ENCODE data around the gene PHF14. TPM values are rescaled to one million over a fixed set of nuclear protein-coding genes. Genes with fewer than 3 reads are reported as not detected.

The PHF14 gene
- polyA plus RNA-seq, 1 donor from 2014 or later, result 139 TPM

GRCh38 chr7:11203683-11204082 lies 230.0 kb downstream of the PHF14 start:
- no peaks in the 10 kb centered on the region for H3K36me3 ChIP-seq (ENCODE audit: insufficient read depth, low read length)
- no peaks in the 10 kb centered on the region for H3K9me2 ChIP-seq (ENCODE audit: insufficient read depth, low read length)
- H3F3A ChIP-seq (ENCODE audit: insufficient read depth, low read length, poor library complexity, severe bottlenecking), result no peaks in the 10 kb centered on the region
- H3K79me2 ChIP-seq (replicated peaks; ENCODE audit: insufficient read depth, low read length), result no peaks in the 10 kb centered on the region
- H3K4me3 ChIP-seq (ENCODE audit: low read length), result no peak overlapping the region
- no peak overlapping the region for H3K4me2 ChIP-seq (ENCODE audit: low read length)
- TF ChIP-seq REST (IDR thresholded peaks at IDR 0.05; ENCODE audit: borderline replicate concordance) (no peak), EP300 (conservative IDR thresholded peaks at IDR 0.05; ENCODE audit: poor library complexity, severe bottlenecking) (no peak)
- H3K27me3 ChIP-seq (ENCODE audit: insufficient read depth, low read depth, low read length), result no peaks in the 10 kb centered on the region
- H3K27ac ChIP-seq (ENCODE audit: low read length), result no peak overlapping the region
- no peak overlapping the region for H2AFZ ChIP-seq (ENCODE audit: low read depth, low read length)
- H3K9me3 ChIP-seq (ENCODE audit: low read length), result no peaks in the 10 kb centered on the region
- H3K9ac ChIP-seq (ENCODE audit: low read length), result no peak overlapping the region
- no peaks in the 10 kb centered on the region for H4K20me1 ChIP-seq (ENCODE audit: insufficient read depth)

GRCh38 chr7:11206177-11206899 lies 232.7 kb downstream of the PHF14 start:
- no peak overlapping the region for H3K27ac ChIP-seq (ENCODE audit: low read length)
- no peak overlapping the region for H3K4me2 ChIP-seq (ENCODE audit: low read length)
- H3K9me2 ChIP-seq (ENCODE audit: insufficient read depth, low read length), result no peaks in the 10 kb centered on the region
- no peaks in the 10 kb centered on the region for H4K20me1 ChIP-seq (ENCODE audit: insufficient read depth)
- no peaks in the 10 kb centered on the region for H3K36me3 ChIP-seq (ENCODE audit: insufficient read depth, low read length)
- no peaks in the 10 kb centered on the region for H3K27me3 ChIP-seq (ENCODE audit: insufficient read depth, low read depth, low read length)
- no peak overlapping the region for H2AFZ ChIP-seq (ENCODE audit: low read depth, low read length)
- H3K4me3 ChIP-seq (ENCODE audit: low read length), result no peak overlapping the region
- H3F3A ChIP-seq (ENCODE audit: insufficient read depth, low read length, poor library complexity, severe bottlenecking), result no peaks in the 10 kb centered on the region
- no peaks in the 10 kb centered on the region for H3K79me2 ChIP-seq (replicated peaks; ENCODE audit: insufficient read depth, low read length)
- TF ChIP-seq EZH2 (IDR thresholded peaks at IDR 0.05; ENCODE audit: borderline replicate concordance, insufficient read depth, low read length, poor library complexity, severe bottlenecking) (no peak), TAF1 (IDR thresholded peaks at IDR 0.05; ENCODE audit: low read depth) (no peak), CTCF (IDR thresholded peaks at IDR 0.05; ENCODE audit: poor library complexity, severe bottlenecking) (no peak), SMC3 (conservative IDR thresholded peaks at IDR 0.05; ENCODE audit: poor library complexity) (no peak), MXI1 (conservative IDR thresholded peaks at IDR 0.05; ENCODE audit: poor library complexity, severe bottlenecking) (no peak), RAD21 (conservative IDR thresholded peaks at IDR 0.05) (no peak), POLR2AphosphoS5 (IDR thresholded peaks at IDR 0.05) (no peak), REST (IDR thresholded peaks at IDR 0.05; ENCODE audit: borderline replicate concordance) (no peak), EP300 (conservative IDR thresholded peaks at IDR 0.05; ENCODE audit: poor library complexity, severe bottlenecking) (no peak)
- no peak overlapping the region for H3K9ac ChIP-seq (ENCODE audit: low read length)
- H3K9me3 ChIP-seq (ENCODE audit: low read length), result no peaks in the 10 kb centered on the region
